PFSK-1 (cell line): ENCODE results near the gene GPR17.

Experiments used
- FOXP2 ChIP-seq: optimal IDR thresholded peaks from 2 replicates; pipeline ENCODE3; 2011; ENCODE audit warnings: borderline replicate concordance, control low read depth, inconsistent platforms; ENCODE audit not compliant: insufficient read depth; ENCODE audit errors: extremely low read length, extremely low read depth
- POLR2AphosphoS5 ChIP-seq: IDR thresholded peaks from 2 replicates; pipeline ENCODE4 v1.6.1; 2012; ENCODE audit warnings: low read depth, mild to moderate bottlenecking, control low read depth, low read length, moderate library complexity
- REST ChIP-seq, 2 experiments: IDR thresholded peaks; 2 replicates each; pipeline versions ENCODE4 v1.6.1 to v1.8.0; 2011 to 2012; ENCODE audit warnings: low read depth in 2 of 2, low read length in 2 of 2, control low read depth in 1 of 2, inconsistent platforms in 1 of 2, mild to moderate bottlenecking in 1 of 2, moderate library complexity in 1 of 2; ENCODE audit not compliant: insufficient read depth in 1 of 2
- SIN3A ChIP-seq: IDR thresholded peaks from 2 replicates; pipeline ENCODE4 v1.6.1; 2012; ENCODE audit warnings: mild to moderate bottlenecking, low read length, moderate library complexity, borderline replicate concordance; ENCODE audit not compliant: insufficient read depth
- TAF1 ChIP-seq: IDR thresholded peaks from 2 replicates; pipeline ENCODE4 v1.6.1; 2012; ENCODE audit warnings: low read length, control low read depth, borderline replicate concordance; ENCODE audit not compliant: insufficient read depth

GPR17 gene

GRCh38 chr2:127698553-127699355 lies 52.8 kb downstream of the GPR17 start:
- TF ChIP-seq REST (IDR thresholded peaks at IDR 0.05; ENCODE audit: insufficient read depth in 1 of 2, low read depth in 2 of 2, low read length in 2 of 2) (no peak), FOXP2 (no peak), SIN3A (no peak), POLR2AphosphoS5 (no peak), TAF1 (no peak)

- TF ChIP-seq REST (IDR thresholded peaks at IDR 0.05; ENCODE audit: insufficient read depth in 1 of 2, low read depth in 2 of 2, low read length in 2 of 2): no peak
- no peak for TF ChIP-seq TAF1
- TF ChIP-seq SIN3A: no peak
- TF ChIP-seq FOXP2: no peak
- TF ChIP-seq POLR2AphosphoS5: no peak
Observed at GRCh38 chr2:127700527-127701192, 54.7 kb downstream of the GPR17 start.

DNA sequence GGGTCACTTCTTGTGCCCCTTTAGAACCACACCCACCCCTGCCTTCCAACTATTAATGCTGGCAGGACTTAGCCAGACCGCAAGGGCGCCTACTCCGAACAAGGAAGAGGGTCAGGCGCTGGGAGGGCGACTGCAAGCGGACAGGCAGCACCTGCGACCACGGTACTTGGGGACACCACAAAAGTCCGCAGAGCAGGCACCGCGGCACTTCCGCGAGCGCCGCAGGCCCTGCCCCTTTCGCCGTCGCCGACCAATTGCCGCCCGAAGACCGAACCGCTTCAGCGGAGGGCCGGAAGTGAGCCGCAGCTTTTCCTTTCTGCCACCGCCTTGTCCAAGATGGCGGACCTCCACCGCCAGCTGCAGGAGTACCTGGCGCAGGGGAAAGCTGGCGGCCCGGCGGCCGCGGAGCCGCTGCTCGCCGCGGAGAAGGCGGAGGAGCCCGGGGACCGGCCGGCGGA lies 55.3 kb downstream of the GPR17 start, which contains the start of gene SFT2D3:
Gene SFT2D3, plus strand, starts transcription at position 305 of the 458 bp plus-strand sequence. Its CDS starts 32 bp downstream, at position 337.
- peak; percentile 97 for TF ChIP-seq TAF1
- TF ChIP-seq POLR2AphosphoS5: peak; percentile 93
- peak; percentile 6 to 55; a peak in 1 of 4 replicates for TF ChIP-seq REST (IDR thresholded peaks at IDR 0.05; ENCODE audit: insufficient read depth in 1 of 2, low read depth in 2 of 2, low read length in 2 of 2)
- TF ChIP-seq FOXP2: no peak
- TF ChIP-seq SIN3A: no peak

DNA sequence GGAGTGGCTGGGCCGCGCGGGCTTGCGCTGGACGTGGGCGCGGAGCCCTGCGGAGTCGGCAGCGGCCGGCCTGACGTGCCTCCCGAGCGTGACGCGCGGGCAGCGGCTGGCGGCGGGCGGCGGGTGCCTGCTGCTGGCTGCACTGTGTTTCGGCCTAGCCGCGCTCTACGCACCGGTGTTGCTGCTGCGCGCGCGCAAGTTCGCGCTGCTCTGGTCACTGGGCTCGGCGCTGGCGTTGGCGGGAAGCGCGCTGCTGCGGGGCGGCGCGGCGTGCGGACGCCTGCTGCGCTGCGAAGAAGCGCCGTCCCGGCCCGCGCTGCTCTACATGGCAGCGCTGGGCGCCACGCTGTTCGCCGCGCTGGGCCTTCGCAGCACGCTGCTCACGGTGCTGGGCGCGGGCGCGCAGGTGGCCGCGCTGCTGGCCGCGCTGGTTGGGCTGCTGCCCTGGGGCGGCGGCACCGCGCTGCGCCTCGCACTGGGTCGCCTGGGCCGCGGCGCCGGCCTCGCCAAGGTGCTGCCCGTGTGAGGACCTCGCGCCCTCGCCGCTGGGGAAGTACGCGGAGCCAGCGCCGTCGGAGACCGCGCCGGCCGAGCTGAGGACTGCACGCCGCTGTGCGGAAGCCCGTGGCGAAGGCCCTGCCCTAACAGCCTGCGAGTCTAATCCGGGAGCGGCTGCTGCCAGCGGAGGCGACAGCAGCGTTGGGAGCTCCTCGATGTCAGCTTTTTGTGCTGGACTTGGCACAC lies 55.9 kb downstream of the GPR17 start:
- TF ChIP-seq SIN3A (no peak), TAF1 (0 out of 2 replicates have a peak, but pooled peaks have one; percentile 33), FOXP2 (peak; percentile 71), REST (IDR thresholded peaks at IDR 0.05; ENCODE audit: insufficient read depth in 1 of 2, low read depth in 2 of 2, low read length in 2 of 2) (no peak)
